Neural cell (in vitro differentiated cells): ENCODE data around the gene ARL15.

Experiments used
- SMC3 ChIP-seq: fragments of 450-650 bp; conservative IDR thresholded peaks from 2 replicates; pipeline ENCODE4 v1.6.1; 2014; ENCODE audit warnings: antibody characterized with exemption, mild to moderate bottlenecking, moderate library complexity; ENCODE audit not compliant: poor library complexity
- TF ChIP-seq, protein P1 (sequence below): fragments of 450-650 bp; IDR thresholded peaks from 2 replicates; pipeline ENCODE4 v1.5.1; 2014; ENCODE audit warnings: antibody characterized with exemption, mild to moderate bottlenecking, moderate library complexity; ENCODE audit not compliant: poor library complexity, severe bottlenecking
- TF ChIP-seq, protein P2 (sequence below): IDR thresholded peaks from 2 replicates; pipeline ENCODE4 v1.6.1; 2012; ENCODE audit warnings: borderline replicate concordance

DNA sequence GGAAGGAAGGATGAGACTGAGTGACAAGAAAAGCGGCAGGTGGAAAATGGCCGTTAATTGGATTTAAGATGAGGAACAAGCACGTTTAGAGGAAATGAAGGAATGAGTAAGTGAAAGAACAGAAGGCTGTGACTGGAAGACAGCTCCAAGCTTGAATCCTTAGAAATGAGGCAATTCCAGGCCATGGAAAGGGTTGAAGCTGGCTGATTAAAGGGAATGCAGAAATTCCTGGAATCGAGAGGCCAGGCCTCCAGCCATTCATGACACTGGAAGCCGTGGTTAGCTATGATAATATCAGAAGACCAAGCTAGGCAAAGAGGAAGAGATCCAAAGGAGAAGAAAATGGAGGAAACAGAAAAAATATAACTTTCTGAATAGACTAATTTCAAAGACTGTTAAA lies 84.2 kb downstream of the ARL15 start:
- TF ChIP-seq, protein P1, sequence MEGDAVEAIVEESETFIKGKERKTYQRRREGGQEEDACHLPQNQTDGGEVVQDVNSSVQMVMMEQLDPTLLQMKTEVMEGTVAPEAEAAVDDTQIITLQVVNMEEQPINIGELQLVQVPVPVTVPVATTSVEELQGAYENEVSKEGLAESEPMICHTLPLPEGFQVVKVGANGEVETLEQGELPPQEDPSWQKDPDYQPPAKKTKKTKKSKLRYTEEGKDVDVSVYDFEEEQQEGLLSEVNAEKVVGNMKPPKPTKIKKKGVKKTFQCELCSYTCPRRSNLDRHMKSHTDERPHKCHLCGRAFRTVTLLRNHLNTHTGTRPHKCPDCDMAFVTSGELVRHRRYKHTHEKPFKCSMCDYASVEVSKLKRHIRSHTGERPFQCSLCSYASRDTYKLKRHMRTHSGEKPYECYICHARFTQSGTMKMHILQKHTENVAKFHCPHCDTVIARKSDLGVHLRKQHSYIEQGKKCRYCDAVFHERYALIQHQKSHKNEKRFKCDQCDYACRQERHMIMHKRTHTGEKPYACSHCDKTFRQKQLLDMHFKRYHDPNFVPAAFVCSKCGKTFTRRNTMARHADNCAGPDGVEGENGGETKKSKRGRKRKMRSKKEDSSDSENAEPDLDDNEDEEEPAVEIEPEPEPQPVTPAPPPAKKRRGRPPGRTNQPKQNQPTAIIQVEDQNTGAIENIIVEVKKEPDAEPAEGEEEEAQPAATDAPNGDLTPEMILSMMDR = no peak
- TF ChIP-seq, protein P2, sequence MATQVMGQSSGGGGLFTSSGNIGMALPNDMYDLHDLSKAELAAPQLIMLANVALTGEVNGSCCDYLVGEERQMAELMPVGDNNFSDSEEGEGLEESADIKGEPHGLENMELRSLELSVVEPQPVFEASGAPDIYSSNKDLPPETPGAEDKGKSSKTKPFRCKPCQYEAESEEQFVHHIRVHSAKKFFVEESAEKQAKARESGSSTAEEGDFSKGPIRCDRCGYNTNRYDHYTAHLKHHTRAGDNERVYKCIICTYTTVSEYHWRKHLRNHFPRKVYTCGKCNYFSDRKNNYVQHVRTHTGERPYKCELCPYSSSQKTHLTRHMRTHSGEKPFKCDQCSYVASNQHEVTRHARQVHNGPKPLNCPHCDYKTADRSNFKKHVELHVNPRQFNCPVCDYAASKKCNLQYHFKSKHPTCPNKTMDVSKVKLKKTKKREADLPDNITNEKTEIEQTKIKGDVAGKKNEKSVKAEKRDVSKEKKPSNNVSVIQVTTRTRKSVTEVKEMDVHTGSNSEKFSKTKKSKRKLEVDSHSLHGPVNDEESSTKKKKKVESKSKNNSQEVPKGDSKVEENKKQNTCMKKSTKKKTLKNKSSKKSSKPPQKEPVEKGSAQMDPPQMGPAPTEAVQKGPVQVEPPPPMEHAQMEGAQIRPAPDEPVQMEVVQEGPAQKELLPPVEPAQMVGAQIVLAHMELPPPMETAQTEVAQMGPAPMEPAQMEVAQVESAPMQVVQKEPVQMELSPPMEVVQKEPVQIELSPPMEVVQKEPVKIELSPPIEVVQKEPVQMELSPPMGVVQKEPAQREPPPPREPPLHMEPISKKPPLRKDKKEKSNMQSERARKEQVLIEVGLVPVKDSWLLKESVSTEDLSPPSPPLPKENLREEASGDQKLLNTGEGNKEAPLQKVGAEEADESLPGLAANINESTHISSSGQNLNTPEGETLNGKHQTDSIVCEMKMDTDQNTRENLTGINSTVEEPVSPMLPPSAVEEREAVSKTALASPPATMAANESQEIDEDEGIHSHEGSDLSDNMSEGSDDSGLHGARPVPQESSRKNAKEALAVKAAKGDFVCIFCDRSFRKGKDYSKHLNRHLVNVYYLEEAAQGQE = no peak
- TF ChIP-seq SMC3 = no peak
